OCI-M1 (cell line): ENCODE data around the gene USP24.
"Not testable (repeated sequence)": the region's sequence is repeated elsewhere in the genome, so short reads cannot be mapped to it uniquely, and the experiment has no call there.

Experiments
- DNase-seq: peaks from one replicate; lab custom pipeline; 2025; lab: John Stamatoyannopoulos, UW

The USP24 gene

DNA sequence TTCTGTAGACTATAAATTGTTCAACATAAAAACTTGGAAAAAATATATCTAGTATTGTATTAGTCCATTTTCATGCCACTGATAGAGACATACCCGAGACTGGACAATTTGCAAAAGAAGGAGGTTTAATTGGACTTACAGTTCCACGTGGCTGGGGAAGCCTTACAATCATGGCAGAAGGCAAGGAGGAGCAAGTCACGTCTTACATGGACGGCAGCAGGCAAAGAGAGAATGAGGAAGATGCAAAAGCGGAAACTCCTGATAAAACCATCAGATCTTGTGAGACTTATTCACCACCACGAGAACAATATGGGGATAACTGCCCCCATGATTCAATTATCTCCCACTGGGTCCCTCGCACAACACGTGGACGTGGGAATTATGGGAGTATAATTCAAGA, 15.4 kb downstream of the USP24 start:
- DNase-seq, result not testable (repeated sequence)

DNA sequence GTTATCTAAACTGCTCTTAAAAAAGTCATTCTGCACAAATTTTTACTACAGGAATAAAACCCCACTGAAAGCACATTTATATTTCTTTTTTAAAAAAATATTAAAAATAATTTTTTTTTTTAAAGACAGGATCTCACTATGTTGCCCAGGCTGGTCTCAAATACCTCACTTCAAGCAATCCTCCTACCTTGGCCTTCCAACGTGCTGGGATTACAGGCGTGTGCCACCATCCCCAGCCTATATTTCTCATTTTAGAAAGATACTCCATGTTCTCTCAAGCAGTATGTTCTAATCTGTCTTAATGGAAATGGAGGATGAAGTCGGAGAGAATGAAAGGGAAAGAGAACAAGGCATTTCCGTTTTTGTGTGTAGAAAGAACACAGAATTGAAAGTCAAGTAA, 17.1 kb downstream of the USP24 start:
- no peak for DNase-seq

- peak; percentile 69 for DNase-seq
These were observed 18.1 kb downstream of the USP24 start for GRCh38 chr1:55197099-55197498.

DNA sequence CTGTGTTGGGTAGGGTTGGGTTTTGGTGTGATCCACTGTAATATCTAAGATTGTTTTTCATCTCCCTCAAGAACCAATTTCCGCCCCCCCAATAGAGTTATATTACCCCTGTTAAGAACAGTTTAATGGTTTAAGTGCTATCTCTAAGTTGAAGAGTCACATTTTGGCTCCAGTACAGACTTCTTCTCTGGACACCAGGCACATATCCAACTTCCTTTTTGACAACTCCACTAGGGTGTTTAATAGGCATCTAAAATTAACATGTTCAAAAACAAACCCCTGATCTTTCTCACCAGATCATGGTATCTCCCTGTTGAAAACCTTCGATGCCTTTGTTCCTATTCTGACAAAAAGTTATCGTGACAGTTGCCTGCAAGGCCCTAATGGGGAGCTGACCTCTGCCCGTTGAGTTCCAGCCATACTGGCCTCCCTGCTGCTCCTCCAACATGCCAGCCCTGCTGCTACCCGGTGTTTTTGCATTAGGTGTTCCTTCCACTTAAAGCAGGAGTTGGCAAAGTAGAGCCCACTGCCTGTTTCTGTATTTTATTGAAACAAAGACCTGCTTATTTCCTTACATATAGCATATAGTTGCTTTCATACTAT, 18.6 kb downstream of the USP24 start:
- DNase-seq, result peak; percentile 75

GRCh38 chr1:55195521-55196233, 19.5 kb downstream of the USP24 start:
- peak; percentile 50 for DNase-seq

DNA sequence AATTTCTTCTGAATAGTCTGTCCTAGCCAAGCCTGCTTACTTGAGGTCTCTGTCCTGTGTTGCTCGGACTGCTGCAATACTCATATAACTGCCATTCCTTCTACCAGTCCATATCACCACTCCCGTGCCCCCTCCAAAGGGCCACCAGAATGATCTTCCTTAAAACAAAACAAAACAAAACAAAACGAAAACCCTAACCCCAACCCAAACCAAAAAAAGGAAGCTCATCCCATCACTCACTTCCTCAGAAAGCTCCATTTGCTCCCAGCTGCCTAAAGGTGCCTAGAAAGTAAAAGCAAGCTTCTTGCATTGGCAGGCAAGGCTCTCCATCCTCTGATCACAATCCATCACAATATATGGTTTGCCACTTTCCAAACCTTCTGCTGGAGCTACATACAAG, 20.3 kb downstream of the USP24 start:
- peak; percentile 48 for DNase-seq

DNA sequence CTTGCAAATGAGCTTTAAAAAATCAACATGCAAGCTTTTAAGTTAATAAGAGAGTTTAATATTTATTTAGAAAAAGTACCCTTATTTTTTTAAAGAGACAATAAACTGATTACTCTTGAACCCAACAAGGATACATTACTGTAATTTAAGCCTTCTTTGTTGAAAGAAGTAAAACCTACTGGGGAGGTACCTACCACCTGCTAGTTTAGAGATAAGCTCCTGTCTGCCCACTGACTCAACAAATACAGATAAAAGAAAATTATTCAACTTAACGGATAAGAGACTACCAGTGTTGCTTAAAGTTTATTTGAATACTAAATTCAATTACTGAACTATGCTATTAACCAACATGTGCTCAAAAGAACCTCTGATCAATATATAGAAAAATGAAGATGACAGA, 23.1 kb downstream of the USP24 start:
- peak; percentile 47 for DNase-seq

DNA sequence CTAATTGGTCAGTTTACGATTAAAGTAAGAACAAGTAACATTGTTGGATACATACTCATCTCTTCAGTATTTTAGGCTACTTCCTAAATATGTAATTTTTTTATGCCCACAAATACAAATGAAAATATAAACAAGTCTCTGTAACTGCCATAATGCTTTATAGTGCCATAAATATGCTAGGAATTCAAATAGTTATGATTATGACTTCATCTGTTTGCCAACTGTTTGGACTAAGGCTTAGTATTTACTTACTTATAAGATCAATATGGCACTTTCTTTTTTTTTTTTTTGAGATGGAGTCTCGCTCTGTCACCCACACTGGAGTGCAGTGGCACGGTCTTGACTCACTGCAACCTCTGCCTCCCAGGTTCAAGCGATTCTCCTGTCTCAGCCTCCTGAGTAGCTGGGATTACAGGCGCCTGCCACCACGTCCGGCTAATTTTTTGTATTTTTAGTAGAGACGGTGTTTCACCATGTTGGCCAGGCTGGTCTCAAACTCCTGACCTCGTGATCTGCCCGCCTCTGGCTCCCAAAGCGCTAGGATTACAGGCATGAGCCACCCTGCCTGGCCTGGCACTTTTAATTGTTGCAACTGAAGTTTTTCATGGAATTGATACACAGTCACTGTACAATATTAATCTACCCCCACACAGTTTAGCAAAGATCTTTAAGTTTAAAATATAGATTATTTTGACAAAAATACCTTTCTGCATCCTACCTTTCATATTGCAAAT, 23.8 kb downstream of the USP24 start:
- DNase-seq, result not testable (repeated sequence)

GRCh38 chr1:55190109-55190508, 25.1 kb downstream of the USP24 start:
- DNase-seq, result peak; percentile 81

DNA sequence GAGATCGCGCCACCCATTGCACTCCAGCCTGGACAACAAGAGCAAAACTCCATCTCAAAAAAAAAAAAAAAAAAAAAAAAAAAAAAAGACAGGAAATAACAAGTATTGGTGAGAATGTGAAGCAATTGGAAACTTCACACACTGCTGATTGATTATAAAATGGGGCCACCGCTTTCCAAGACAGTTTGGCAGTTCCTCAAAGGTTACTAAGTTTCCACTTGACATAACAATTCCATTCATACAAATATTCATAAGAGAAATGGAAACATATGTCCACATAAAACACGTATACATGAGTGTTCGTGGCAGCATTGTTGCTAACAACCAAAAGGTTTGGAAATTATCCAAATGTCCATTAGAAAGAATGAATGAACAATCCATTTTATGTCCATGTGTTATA, 26.3 kb downstream of the USP24 start:
- DNase-seq, result no peak

DNA sequence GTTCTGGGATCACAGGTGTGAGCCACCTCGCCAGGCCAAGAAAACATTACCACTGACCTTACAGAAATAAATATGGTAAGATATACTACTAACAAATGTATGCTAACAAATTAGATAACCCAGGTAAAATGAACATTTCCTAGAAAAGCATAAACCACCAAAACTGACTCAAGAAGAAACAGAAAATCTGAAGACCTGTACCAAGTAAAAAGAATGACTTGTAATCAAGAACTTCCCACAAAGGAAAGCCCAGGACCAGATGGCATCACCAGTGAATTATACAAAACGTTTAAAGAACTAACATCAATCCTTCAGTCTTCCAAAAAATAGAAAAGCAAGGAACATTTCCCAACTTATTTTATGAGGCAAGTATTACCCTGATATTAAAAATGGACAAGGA, 29.3 kb downstream of the USP24 start:
- DNase-seq, result no peak

DNA sequence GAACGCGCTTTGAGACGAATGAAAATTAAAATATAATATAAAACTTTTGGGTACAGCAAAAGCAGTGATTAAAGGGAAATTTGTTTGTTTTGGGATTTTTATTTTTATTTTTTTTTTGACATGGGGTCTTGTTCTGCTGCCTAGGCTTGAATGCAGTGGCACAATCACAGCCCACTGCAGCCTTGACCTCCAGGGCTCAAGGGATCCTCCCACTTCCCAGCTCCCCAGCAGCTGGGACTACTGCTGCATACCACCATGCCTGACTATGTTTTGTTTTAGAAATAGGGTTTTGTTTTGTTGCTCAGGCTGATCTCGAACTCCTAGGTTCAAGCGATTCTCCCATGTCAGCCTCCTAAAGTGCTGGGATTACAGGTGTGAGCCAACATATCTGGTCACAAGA, 30.3 kb downstream of the USP24 start:
- no peak for DNase-seq

DNA sequence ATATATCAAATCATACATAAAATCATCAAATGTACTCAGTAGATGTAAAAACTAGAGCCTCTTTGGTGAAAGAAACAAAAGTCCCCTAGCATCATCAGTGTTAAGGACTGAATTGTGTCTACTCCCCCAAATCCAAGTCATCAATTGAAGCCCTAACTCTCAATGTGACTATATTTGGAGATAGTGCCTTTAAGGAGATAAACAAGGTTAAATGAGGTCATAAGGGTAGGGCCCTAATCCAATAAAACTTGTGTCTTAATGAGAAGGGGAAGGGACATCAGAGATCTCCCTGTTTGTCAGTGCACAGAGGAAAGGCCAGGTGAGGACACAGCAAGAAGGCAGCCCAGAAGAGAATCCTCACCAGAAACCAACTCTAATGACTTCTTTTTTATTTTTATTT, 33.5 kb downstream of the USP24 start:
- peak; percentile 22 for DNase-seq

- DNase-seq, result peak; percentile 39
These were observed 35.0 kb downstream of the USP24 start for GRCh38 chr1:55180075-55180670.

DNA sequence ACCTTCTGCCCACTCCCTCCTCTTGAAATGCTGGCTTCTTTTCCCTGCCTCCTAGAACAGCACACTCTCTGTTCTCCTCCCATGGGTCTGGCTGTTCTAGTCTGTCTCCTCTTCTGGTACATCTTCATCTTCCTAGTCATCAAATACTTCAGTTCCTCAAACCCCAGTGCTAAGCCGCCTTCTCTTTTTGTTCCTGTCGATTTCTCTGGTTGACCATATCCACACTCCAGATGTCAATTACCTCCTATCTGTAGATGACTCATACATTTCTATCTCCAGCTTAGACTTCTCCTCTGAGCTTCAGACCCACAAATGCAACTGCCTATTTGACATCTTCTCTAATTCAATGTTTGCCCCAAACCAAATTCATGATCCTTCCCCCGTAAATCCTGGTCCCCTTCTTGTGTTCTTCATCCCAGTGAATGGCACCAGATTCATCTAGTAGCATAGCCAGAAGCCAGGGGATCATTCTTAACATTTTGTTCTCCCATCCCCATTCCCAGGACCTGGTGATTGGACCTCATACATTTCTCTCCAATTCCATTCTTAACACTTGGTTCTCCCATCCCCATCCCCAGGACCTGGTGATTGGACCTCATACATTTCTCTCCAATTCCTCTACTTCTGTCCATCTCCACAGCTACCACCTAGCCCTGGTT, 35.9 kb downstream of the USP24 start:
- DNase-seq, result peak; percentile 92

GRCh38 chr1:55172687-55173086, 42.5 kb downstream of the USP24 start:
- DNase-seq, result no peak

- DNase-seq, result no peak
These were observed 42.9 kb downstream of the USP24 start for GRCh38 chr1:55172272-55172671.

GRCh38 chr1:55171694-55172093, 43.5 kb downstream of the USP24 start:
- DNase-seq, result no peak

DNA sequence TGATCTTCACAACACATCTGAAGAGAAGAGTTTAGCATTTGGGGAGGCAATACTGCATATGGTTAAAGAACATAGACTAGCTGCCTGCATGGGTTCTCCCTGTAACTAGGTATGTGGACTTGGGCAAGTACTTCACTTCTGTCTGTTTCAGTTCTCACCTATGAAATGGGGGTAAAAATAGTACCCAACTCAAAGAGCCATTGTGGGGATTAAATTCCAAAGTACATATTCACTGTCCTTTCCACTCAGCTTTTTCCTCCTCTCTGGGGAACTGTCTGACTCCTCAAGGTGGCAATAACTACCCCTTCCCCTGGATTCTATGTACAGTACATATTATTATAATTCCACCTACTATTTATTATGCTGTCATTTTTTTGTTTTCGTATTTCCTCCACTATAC, 44.7 kb downstream of the USP24 start:
- no peak for DNase-seq

- no peak for DNase-seq
These were observed 46.0 kb downstream of the USP24 start for GRCh38 chr1:55169126-55169525.

GRCh38 chr1:55168353-55168752, 46.8 kb downstream of the USP24 start:
- no peak for DNase-seq

DNA sequence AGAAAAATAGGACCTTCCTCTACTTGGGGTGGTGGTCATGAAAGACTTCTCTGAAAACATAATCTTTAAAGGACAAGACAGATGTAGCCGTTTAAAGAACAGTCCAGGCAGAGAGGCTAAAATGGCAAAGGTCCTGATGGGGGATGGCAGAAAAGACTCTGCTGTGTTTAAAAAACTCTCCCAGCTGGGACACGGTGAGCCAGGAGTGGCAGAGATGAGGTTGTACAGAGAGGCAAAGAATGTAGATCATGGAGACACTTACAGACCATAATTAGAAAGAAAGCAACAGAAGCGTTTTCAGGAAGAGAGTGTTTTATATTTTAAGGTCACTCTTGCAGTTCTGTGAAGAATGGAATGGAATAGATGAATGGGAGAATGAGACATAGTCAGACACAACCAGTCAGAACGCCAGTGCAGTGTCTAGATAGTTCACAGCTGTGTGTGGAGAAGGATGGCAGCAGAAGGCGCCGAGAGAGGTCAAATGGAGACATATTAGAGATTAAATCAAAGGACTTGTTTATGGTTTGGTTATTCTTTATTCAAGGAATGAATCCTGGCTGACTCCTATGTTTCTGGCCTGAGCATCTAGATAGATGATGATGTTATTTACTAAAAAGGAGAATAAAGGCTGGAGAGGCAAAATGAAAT, 47.8 kb downstream of the USP24 start:
- DNase-seq, result no peak
